GM23338 (cell line): Measurements from ENCODE around the gene YLPM1. TPM values are rescaled to one million over a fixed set of nuclear protein-coding genes. Genes with fewer than 3 reads are reported as not detected.

Experiments
- ATAC-seq: fragments of 200-7000 bp; cut with Tn5 transposase; 3 replicates; pipeline ENCODE4 v1.9.1; 2020
- DNase-seq: peaks from one replicate; pipeline ENCODE4 v3.0.0-alpha.2; 2015; ENCODE audit warnings: low spot score
- H2AFZ ChIP-seq: fragments of 200-600 bp; sonication (generic); 2 replicates; pipeline ENCODE4 v1.8.0; 2016; ENCODE audit warnings: antibody characterized with exemption, mild to moderate bottlenecking, moderate library complexity
- H3F3A ChIP-seq: fragments of 200-600 bp; sonication (generic); replicated peaks from 2 replicates; pipeline ENCODE4 v1.8.0; 2017; ENCODE audit warnings: antibody characterized with exemption, mixed run types, low read depth
- H3K27ac ChIP-seq: fragments of 200-600 bp; sonication (generic); 2 replicates; pipeline ENCODE4 v1.6.1; 2016; ENCODE audit warnings: low read depth
- H3K27me3 ChIP-seq: fragments of 200-600 bp; sonication (generic); 2 replicates; pipeline ENCODE4 v1.8.0; 2016; ENCODE audit warnings: mild to moderate bottlenecking, mixed run types, moderate library complexity; ENCODE audit not compliant: insufficient read depth
- H3K36me3 ChIP-seq: fragments of 200-600 bp; sonication (generic); 2 replicates; pipeline ENCODE4 v1.8.0; 2016; ENCODE audit warnings: mild to moderate bottlenecking; ENCODE audit not compliant: insufficient read depth
- H3K4me1 ChIP-seq: fragments of 200-600 bp; sonication (generic); 2 replicates; pipeline ENCODE4 v1.8.0; 2016; ENCODE audit warnings: mild to moderate bottlenecking, moderate library complexity; ENCODE audit not compliant: insufficient read depth
- H3K4me2 ChIP-seq: fragments of 200-600 bp; sonication (generic); 2 replicates; pipeline ENCODE4 v1.7.1; 2017; ENCODE audit warnings: mixed run types
- H3K4me3 ChIP-seq: fragments of 200-600 bp; sonication (generic); 2 replicates; pipeline ENCODE4 v1.6.1; 2016; ENCODE audit warnings: mixed run types
- H3K79me2 ChIP-seq: fragments of 200-600 bp; sonication (generic); replicated peaks from 2 replicates; pipeline ENCODE4 v1.8.0; 2017; ENCODE audit warnings: mild to moderate bottlenecking; ENCODE audit not compliant: insufficient read depth
- H3K9me2 ChIP-seq: fragments of 200-600 bp; sonication (generic); 2 replicates; pipeline ENCODE4 v1.8.0; 2017; ENCODE audit not compliant: insufficient read depth
- H4K20me1 ChIP-seq: fragments of 200-600 bp; sonication (generic); replicated peaks from 2 replicates; pipeline ENCODE4 v1.8.0; 2017; ENCODE audit warnings: mild to moderate bottlenecking; ENCODE audit not compliant: insufficient read depth
- H3K27ac Mint-ChIP-seq: 2 replicates; pipeline ENCODE4 v1.8.0; 2020; ENCODE audit warnings: inconsistent platforms, mild to moderate bottlenecking, moderate library complexity, mixed read lengths
- H3K27me3 Mint-ChIP-seq: 3 replicates; pipeline ENCODE4 v1.8.0; 2022; ENCODE audit warnings: low read depth, mild to moderate bottlenecking, moderate library complexity, mixed read lengths, inconsistent platforms; ENCODE audit not compliant: insufficient read depth, poor library complexity
- H3K36me3 Mint-ChIP-seq: 3 replicates; pipeline ENCODE4 v1.8.0; 2021; ENCODE audit warnings: low read depth, mild to moderate bottlenecking, inconsistent platforms, moderate library complexity, mixed read lengths
- H3K4me1 Mint-ChIP-seq: 3 replicates; pipeline ENCODE4 v1.8.0; 2020; ENCODE audit warnings: mild to moderate bottlenecking, inconsistent platforms, mixed read lengths
- H3K4me3 Mint-ChIP-seq: 3 replicates; pipeline ENCODE4 v1.8.0; 2021; ENCODE audit warnings: moderate library complexity, mild to moderate bottlenecking, inconsistent platforms, mixed read lengths
- H3K9me3 Mint-ChIP-seq: 3 replicates; pipeline ENCODE4 v1.8.0; 2020; ENCODE audit warnings: moderate library complexity, mild to moderate bottlenecking, inconsistent platforms, mixed read lengths
- CREB1 ChIP-seq: fragments of 250-450 bp; sonication (Bioruptor Pico); IDR thresholded peaks from 2 replicates; pipeline ENCODE4 v1.5.0; 2020; ENCODE audit warnings: low read depth, mild to moderate bottlenecking, moderate library complexity
- EZH2 ChIP-seq: fragments of 200-600 bp; sonication (generic); IDR thresholded peaks from one replicate; pipeline ENCODE4 v1.8.0; 2017; ENCODE audit warnings: antibody characterized with exemption, mild to moderate bottlenecking, low read depth; ENCODE audit not compliant: unreplicated experiment
- JUNB ChIP-seq: IDR thresholded peaks from one replicate; pipeline ENCODE4 v1.6.1; 2016; ENCODE audit warnings: antibody characterized with exemption; ENCODE audit not compliant: unreplicated experiment
- NANOG ChIP-seq: IDR thresholded peaks from 2 replicates; pipeline ENCODE4 v1.6.1; 2016; ENCODE audit warnings: antibody characterized with exemption, borderline replicate concordance
- POLR2AphosphoS5 ChIP-seq: IDR thresholded peaks from 2 replicates; pipeline ENCODE4 v1.6.1; 2016; ENCODE audit warnings: antibody characterized with exemption, low read depth
- STAT1 ChIP-seq: IDR thresholded peaks from one replicate; pipeline ENCODE4 v1.6.1; 2016; ENCODE audit warnings: antibody characterized with exemption; ENCODE audit not compliant: unreplicated experiment
- ZNF114 ChIP-seq: fragments of 250-450 bp; sonication (Bioruptor Pico); IDR thresholded peaks from 2 replicates; pipeline ENCODE4 v1.5.0; 2020; ENCODE audit warnings: mild to moderate bottlenecking, moderate library complexity
- polyA plus RNA-seq: library from polyadenylated mRNA; unstranded; fragments of >200 nt; fragmentation: Nextera tagmentation; extraction: Ambion mirVana; gene quantifications from 2 replicates; pipeline ENCODE4 v1.2.1, GENCODE V29; 2016
- total RNA-seq: library from RNA; depleted of rRNA; stranded (reverse); fragments of >200 nt; shearing (Covaris generic); gene quantifications from 2 replicates; pipeline ENCODE4 v1.2.3, GENCODE V29; 2014
- TF ChIP-seq, protein P1 (sequence below): IDR thresholded peaks from 2 replicates; pipeline ENCODE4 v1.6.1; 2016; ENCODE audit warnings: antibody characterized with exemption
- TF ChIP-seq, protein P2 (sequence below), 2 experiments: fragments of 200-600 bp in 1 of 2; sonication (generic) in 1 of 2; conservative IDR thresholded peaks; 2 replicates each; pipeline versions ENCODE4 v1.5.1 to v1.6.1; 2016 to 2017; ENCODE audit warnings: antibody characterized with exemption in 2 of 2, low read depth in 2 of 2, mild to moderate bottlenecking in 2 of 2, moderate library complexity in 1 of 2
- TF ChIP-seq, protein P3 (sequence below): IDR thresholded peaks from one replicate; pipeline ENCODE4 v1.6.1; 2018; ENCODE audit warnings: antibody characterized with exemption; ENCODE audit not compliant: unreplicated experiment

Gene YLPM1
- total and polyA plus RNA-seq, 2 experiments from 2014 or later = 39.2 to 58.4 TPM

DNA sequence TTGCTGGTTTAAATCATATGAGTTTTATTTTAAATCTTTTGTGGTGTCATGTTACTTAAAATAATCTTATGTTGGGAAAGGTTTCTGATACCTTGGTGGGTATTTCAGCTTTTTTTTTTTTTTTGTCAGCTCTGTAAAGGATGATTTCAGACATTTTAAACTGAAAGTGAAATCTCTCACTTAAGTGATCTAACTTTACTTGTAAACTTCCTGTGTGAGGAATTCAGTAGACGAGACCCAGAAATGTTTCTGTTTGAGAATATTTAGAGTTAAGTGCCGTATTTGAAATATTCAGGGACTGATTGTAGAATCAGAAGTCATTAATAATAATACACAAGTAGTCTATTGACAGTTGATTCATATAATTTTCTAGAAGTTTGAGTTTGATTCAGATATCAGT lies 75.0 kb downstream of the YLPM1 start (continued):
- no peak for TF ChIP-seq POLR2AphosphoS5
- no peak for TF ChIP-seq CREB1 (CRISPR knock-in tag)
- no peak for TF ChIP-seq STAT1
- TF ChIP-seq, protein P1, sequence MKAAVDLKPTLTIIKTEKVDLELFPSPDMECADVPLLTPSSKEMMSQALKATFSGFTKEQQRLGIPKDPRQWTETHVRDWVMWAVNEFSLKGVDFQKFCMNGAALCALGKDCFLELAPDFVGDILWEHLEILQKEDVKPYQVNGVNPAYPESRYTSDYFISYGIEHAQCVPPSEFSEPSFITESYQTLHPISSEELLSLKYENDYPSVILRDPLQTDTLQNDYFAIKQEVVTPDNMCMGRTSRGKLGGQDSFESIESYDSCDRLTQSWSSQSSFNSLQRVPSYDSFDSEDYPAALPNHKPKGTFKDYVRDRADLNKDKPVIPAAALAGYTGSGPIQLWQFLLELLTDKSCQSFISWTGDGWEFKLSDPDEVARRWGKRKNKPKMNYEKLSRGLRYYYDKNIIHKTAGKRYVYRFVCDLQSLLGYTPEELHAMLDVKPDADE = no peak
- TF ChIP-seq JUNB = no peak
- TF ChIP-seq, protein P2, sequence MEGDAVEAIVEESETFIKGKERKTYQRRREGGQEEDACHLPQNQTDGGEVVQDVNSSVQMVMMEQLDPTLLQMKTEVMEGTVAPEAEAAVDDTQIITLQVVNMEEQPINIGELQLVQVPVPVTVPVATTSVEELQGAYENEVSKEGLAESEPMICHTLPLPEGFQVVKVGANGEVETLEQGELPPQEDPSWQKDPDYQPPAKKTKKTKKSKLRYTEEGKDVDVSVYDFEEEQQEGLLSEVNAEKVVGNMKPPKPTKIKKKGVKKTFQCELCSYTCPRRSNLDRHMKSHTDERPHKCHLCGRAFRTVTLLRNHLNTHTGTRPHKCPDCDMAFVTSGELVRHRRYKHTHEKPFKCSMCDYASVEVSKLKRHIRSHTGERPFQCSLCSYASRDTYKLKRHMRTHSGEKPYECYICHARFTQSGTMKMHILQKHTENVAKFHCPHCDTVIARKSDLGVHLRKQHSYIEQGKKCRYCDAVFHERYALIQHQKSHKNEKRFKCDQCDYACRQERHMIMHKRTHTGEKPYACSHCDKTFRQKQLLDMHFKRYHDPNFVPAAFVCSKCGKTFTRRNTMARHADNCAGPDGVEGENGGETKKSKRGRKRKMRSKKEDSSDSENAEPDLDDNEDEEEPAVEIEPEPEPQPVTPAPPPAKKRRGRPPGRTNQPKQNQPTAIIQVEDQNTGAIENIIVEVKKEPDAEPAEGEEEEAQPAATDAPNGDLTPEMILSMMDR (conservative IDR thresholded peaks at IDR 0.05; ENCODE audit: low read depth in 2 of 2) = no peak
- TF ChIP-seq ZNF114 (CRISPR knock-in tag) = no peak

DNA sequence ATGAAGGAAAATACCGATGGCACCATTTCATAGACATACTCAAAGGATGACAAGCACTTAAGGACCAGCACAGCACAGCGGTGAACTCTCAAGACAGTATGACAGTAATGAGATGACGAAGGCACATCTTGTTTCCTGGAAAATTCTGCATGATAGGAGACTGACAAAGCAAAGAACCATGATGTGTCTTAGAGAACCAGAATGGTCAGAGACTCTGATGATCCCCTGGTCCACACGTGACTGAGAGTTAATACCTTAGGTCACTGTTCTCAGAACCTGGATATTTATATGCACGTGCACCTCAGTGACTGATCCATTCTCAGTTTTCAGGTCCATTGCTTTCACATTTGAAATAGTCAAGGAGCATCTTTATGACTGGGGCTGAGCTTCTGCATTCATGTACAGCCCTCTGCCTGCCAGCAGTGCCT lies 77.5 kb downstream of the YLPM1 start:
- Mint-ChIP-seq H3K9me3 (no peaks in the 10 kb centered on the region), H3K27me3 (peaks cover 4% of the 10 kb centered on the region), H3K4me3 (no peak overlapping the region), H3K27ac (no peak overlapping the region), H3K36me3 (peaks cover 3% of the 10 kb centered on the region; the same call in 2 of the 3 replicates), H3K4me1 (peaks cover 5% of the 10 kb centered on the region; the same call in 2 of the 3 replicates)
- Histone ChIP-seq H3K4me1 (no peaks in the 10 kb centered on the region), H3K27ac (no peak overlapping the region), H2AFZ (no peak overlapping the region), H3K9me2 (no peaks in the 10 kb centered on the region), H3K4me3 (no peak overlapping the region), H4K20me1 (no peaks in the 10 kb centered on the region), H3K27me3 (no peaks in the 10 kb centered on the region), H3K79me2 (no peaks in the 10 kb centered on the region), H3K4me2 (no peak overlapping the region), H3F3A (no peaks in the 10 kb centered on the region), H3K36me3 (0 out of 2 replicates have a peak, but pooled peaks cover 10% of the 10 kb centered on the region)
- ATAC-seq (no peak), DNase-seq (no peak)
- TF ChIP-seq STAT1 = no peak

DNA sequence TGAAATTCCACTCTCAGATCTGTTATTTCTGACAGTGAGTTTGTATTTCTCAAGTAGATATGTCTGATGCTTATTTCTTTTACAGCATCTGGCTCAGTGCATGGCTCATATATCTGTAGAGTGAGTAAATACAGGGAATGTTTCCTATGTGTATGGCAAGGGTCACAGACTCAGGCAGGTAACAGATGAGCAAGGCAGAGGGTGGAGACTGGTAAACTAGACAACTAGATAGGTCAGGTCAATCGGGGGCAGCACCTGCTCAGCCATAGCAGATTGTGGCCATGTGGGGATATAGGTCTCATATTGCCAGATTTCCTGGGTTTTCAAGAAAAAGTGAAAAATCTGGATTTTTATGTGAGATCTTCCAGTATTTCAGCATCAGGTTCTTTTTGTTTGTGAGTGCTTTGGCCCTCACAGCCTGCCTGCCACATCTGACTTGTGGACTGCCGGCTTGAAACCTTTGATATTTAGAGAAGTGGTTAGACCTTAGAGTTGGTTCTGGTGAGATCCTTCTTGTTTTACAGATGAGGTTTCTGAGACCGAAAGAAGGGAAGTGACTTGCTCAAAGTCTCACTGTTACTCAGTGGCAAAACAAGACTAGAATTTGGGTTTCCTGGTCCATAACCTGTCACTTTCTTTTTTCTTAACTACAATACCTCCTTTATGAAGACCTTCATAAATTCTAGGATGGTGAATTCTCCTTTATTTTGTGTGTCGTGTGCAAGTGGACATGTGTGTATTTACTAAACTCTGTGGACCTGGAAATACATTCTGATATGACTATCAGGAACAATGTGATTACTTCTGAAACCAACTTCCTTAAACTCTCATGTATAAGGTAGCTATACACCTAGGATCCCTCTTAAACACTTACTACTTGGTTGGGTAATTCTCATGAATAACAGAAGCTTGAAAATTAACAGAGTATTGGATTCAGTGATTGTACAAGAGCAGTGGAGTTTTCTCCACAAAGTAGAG lies 78.4 kb downstream of the YLPM1 start:
- Mint-ChIP-seq H3K36me3 (peaks cover under 1% of the 10 kb centered on the region; the same call in 1 of the 3 replicates), H3K27me3 (peaks cover 5% of the 10 kb centered on the region)
- H3K4me2 ChIP-seq = no peak overlapping the region

More for the DNA sequence above, 78.4 kb downstream of the YLPM1 start:
- Histone ChIP-seq H3K79me2 (no peaks in the 10 kb centered on the region), H3K9me2 (no peaks in the 10 kb centered on the region), H3F3A (no peaks in the 10 kb centered on the region), H3K27ac (no peak overlapping the region), H2AFZ (no peak overlapping the region), H3K4me1 (no peaks in the 10 kb centered on the region), H3K27me3 (no peaks in the 10 kb centered on the region), H3K4me3 (no peak overlapping the region), H3K36me3 (0 out of 2 replicates have a peak, but pooled peaks cover 6% of the 10 kb centered on the region), H4K20me1 (no peaks in the 10 kb centered on the region)
- H3K4me1 Mint-ChIP-seq = peaks cover 5% of the 10 kb centered on the region; the same call in 2 of the 3 replicates
- H3K9me3 Mint-ChIP-seq = no peaks in the 10 kb centered on the region
- no peak overlapping the region for H3K27ac Mint-ChIP-seq
- no peak overlapping the region for H3K4me3 Mint-ChIP-seq
- TF ChIP-seq NANOG (no peak), STAT1 (no peak), EZH2 (no peak)
- TF ChIP-seq, protein P3, sequence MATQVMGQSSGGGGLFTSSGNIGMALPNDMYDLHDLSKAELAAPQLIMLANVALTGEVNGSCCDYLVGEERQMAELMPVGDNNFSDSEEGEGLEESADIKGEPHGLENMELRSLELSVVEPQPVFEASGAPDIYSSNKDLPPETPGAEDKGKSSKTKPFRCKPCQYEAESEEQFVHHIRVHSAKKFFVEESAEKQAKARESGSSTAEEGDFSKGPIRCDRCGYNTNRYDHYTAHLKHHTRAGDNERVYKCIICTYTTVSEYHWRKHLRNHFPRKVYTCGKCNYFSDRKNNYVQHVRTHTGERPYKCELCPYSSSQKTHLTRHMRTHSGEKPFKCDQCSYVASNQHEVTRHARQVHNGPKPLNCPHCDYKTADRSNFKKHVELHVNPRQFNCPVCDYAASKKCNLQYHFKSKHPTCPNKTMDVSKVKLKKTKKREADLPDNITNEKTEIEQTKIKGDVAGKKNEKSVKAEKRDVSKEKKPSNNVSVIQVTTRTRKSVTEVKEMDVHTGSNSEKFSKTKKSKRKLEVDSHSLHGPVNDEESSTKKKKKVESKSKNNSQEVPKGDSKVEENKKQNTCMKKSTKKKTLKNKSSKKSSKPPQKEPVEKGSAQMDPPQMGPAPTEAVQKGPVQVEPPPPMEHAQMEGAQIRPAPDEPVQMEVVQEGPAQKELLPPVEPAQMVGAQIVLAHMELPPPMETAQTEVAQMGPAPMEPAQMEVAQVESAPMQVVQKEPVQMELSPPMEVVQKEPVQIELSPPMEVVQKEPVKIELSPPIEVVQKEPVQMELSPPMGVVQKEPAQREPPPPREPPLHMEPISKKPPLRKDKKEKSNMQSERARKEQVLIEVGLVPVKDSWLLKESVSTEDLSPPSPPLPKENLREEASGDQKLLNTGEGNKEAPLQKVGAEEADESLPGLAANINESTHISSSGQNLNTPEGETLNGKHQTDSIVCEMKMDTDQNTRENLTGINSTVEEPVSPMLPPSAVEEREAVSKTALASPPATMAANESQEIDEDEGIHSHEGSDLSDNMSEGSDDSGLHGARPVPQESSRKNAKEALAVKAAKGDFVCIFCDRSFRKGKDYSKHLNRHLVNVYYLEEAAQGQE = no peak
- no peak for ATAC-seq
- DNase-seq = no peak
